ENCODE measurements around the gene STMN1.
A peak's percentile ranks its signal among the peaks of the same experiment; 100 is the strongest.

STMN1 gene

GRCh38 chr1:25875856-25876692 is 30.1 kb downstream of the STMN1 start:
- DNase-seq (ENCODE audit: low spot score in 2 of 2) = no peak
- H3K9me3 ChIP-seq = no peaks in the 10 kb centered on the region
- H3K4me3 ChIP-seq = peak overlapping the region; percentile 15; the same call in 1 of the 2 replicates
- peaks cover 15% of the 10 kb centered on the region for H3K4me1 ChIP-seq
- H3K27me3 ChIP-seq (ENCODE audit: low read depth) = no peaks in the 10 kb centered on the region
- in situ Hi-C loops (cut with MboI; ENCODE audit: low sequenced_read_pairs) = no loop called here
- no peaks in the 10 kb centered on the region for H3K36me3 ChIP-seq (replicated peaks)

- in situ Hi-C loops (cut with MboI; ENCODE audit: low sequenced_read_pairs) = no loop called here
- Histone ChIP-seq H3K9me3 (no peaks in the 10 kb centered on the region), H3K36me3 (replicated peaks) (no peaks in the 10 kb centered on the region), H3K4me1 (peaks cover 15% of the 10 kb centered on the region), H3K4me3 (peak within 1 kb of the TSS; percentile 36), H3K27me3 (ENCODE audit: low read depth) (no peaks in the 10 kb centered on the region)
- peak; percentile 55 to 82 for DNase-seq (ENCODE audit: low spot score in 2 of 2)
Observed at GRCh38 chr1:25875154-25875855, 30.9 kb downstream of the STMN1 start, which contains the start of gene PAQR7. Gene PAQR7 (minus strand): TSS chr1:25875708. CDS start chr1:25863839, 11,869 bp downstream.

DNA sequence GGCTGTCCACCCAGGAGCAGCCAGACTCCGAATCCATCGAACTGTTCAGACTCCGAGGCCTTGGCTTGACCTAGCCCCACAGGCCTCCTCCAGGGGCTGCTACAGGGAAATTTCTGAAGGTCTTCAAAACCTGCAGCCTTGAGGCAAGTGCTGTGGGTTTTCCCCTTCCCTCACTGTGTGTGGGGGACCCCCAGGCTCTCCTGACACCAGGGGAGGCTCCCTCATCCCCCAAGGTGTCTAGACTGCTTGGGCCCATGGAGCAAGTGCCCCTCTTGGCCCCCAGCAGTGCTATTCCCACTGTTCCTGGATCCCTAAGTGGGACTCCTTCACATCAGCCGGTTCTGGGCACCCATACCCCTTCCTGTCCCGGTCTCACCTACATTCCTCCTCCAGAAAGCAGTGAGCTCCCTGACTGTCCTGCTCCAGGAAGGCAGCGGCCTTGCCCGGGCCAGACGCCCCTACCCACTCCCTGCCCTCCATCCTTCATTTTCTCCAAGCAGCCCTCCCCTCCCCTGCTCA is 31.5 kb downstream of the STMN1 start:
- Histone ChIP-seq H3K4me3 (peak overlapping the region; percentile 36), H3K9me3 (no peaks in the 10 kb centered on the region), H3K4me1 (peaks cover 15% of the 10 kb centered on the region), H3K27me3 (ENCODE audit: low read depth) (no peaks in the 10 kb centered on the region), H3K36me3 (replicated peaks) (no peaks in the 10 kb centered on the region)
- in situ Hi-C loops (cut with MboI; ENCODE audit: low sequenced_read_pairs) = no loop called here
- no peak for DNase-seq (ENCODE audit: low spot score in 2 of 2)

- Histone ChIP-seq H3K9me3 (no peaks in the 10 kb centered on the region), H3K4me3 (no peak overlapping the region)
- in situ Hi-C loops (cut with MboI; ENCODE audit: low sequenced_read_pairs) = no loop called here
Observed at GRCh38 chr1:25874209-25874608, 32.0 kb downstream of the STMN1 start.

DNA sequence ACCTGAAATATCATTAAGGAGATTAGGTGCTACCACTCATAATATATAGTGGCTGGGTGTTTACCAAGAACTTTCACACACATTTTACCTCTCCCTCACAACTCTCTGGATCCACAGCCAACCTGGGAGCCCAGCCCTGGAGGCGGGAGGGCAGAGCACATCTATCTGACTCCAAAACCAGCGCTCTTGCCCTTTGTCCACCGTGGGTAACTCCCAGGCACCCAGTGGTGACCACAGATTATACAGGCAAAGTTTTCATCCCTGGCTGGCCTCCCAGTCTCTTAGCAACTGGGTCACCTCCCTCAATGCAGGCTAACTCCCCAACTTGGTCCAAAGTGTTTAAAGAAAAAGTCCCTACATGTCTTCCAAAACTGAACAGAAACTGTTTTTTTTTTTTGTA is 33.1 kb downstream of the STMN1 start:
- no peaks in the 10 kb centered on the region for H3K27me3 ChIP-seq (ENCODE audit: low read depth)
- no peaks in the 10 kb centered on the region for H3K9me3 ChIP-seq
- no peak for DNase-seq (ENCODE audit: low spot score in 2 of 2)
- no peaks in the 10 kb centered on the region for H3K36me3 ChIP-seq (replicated peaks)
- H3K4me1 ChIP-seq = peaks cover 15% of the 10 kb centered on the region
- no peak overlapping the region for H3K4me3 ChIP-seq
- in situ Hi-C loops (cut with MboI; ENCODE audit: low sequenced_read_pairs) = no loop called here

More at GRCh38 chr1:25874209-25874608, 32.0 kb downstream of the STMN1 start:
- Histone ChIP-seq H3K4me1 (peaks cover 15% of the 10 kb centered on the region), H3K27me3 (ENCODE audit: low read depth) (no peaks in the 10 kb centered on the region), H3K36me3 (replicated peaks) (no peaks in the 10 kb centered on the region)
- no peak for DNase-seq (ENCODE audit: low spot score in 2 of 2)

DNA sequence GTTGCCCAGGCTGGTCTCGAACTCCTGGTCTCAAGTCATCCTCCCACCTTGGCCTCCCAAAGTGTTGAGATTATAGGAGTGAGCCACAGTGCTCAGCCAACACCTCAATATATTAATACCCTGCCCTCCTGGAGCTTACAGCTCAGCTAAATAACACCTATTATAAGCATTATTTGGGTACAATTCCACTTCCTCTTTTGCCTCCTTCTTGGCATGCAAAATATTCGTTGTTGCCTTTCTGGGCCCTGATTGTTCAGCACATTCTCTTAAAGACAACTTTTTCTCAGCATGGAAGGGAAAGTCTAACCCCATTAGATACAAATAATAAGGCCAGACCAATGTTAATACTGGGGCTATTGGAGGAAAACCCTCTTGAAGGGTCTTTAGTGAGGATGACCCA is 33.5 kb downstream of the STMN1 start:
- H3K36me3 ChIP-seq (replicated peaks) = no peaks in the 10 kb centered on the region
- in situ Hi-C loops (cut with MboI; ENCODE audit: low sequenced_read_pairs) = no loop called here
- no peaks in the 10 kb centered on the region for H3K9me3 ChIP-seq
- DNase-seq (ENCODE audit: low spot score in 2 of 2) = no peak
- H3K4me1 ChIP-seq = peaks cover 15% of the 10 kb centered on the region
- no peaks in the 10 kb centered on the region for H3K27me3 ChIP-seq (ENCODE audit: low read depth)
- no peak overlapping the region for H3K4me3 ChIP-seq

GRCh38 chr1:25871704-25872494 is 34.3 kb downstream of the STMN1 start:
- Histone ChIP-seq H3K36me3 (replicated peaks) (no peaks in the 10 kb centered on the region), H3K9me3 (no peaks in the 10 kb centered on the region), H3K4me3 (no peak overlapping the region), H3K27me3 (ENCODE audit: low read depth) (no peaks in the 10 kb centered on the region), H3K4me1 (peaks cover 15% of the 10 kb centered on the region)
- no peak for DNase-seq (ENCODE audit: low spot score in 2 of 2)
- in situ Hi-C loops (cut with MboI; ENCODE audit: low sequenced_read_pairs) = no loop called here

GRCh38 chr1:25871086-25871703 is 35.0 kb downstream of the STMN1 start:
- Histone ChIP-seq H3K4me3 (no peak overlapping the region), H3K36me3 (replicated peaks) (no peaks in the 10 kb centered on the region), H3K4me1 (peaks cover 15% of the 10 kb centered on the region), H3K9me3 (no peaks in the 10 kb centered on the region), H3K27me3 (ENCODE audit: low read depth) (no peaks in the 10 kb centered on the region)
- in situ Hi-C loops (cut with MboI; ENCODE audit: low sequenced_read_pairs) = no loop called here
- peak in 1 of 2 experiments; percentile 43 for DNase-seq (ENCODE audit: low spot score in 2 of 2)

DNA sequence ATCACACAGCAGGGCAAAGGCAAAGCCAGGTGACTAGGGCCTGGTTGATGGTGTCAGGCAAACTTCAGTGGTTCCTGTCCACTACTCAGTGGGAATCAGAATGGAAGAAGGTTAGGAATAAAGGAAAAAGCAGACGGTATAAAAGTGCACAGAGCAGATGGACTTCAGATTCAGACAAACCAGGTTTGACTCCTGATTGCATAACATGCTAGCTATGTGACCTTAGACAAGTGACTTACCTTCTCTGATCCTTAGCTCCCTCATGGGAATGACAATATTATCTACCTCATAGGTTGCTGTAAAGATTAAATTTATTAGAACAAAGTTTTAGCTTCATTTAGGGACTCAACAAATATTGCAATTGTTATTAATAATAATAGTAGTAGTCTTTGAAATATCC is 35.6 kb downstream of the STMN1 start:
- Histone ChIP-seq H3K36me3 (replicated peaks) (no peaks in the 10 kb centered on the region), H3K27me3 (ENCODE audit: low read depth) (no peaks in the 10 kb centered on the region), H3K4me3 (no peak overlapping the region), H3K4me1 (peaks cover 13% of the 10 kb centered on the region), H3K9me3 (no peaks in the 10 kb centered on the region)
- in situ Hi-C loops (cut with MboI; ENCODE audit: low sequenced_read_pairs) = no loop called here
- DNase-seq (ENCODE audit: low spot score in 2 of 2) = no peak

DNA sequence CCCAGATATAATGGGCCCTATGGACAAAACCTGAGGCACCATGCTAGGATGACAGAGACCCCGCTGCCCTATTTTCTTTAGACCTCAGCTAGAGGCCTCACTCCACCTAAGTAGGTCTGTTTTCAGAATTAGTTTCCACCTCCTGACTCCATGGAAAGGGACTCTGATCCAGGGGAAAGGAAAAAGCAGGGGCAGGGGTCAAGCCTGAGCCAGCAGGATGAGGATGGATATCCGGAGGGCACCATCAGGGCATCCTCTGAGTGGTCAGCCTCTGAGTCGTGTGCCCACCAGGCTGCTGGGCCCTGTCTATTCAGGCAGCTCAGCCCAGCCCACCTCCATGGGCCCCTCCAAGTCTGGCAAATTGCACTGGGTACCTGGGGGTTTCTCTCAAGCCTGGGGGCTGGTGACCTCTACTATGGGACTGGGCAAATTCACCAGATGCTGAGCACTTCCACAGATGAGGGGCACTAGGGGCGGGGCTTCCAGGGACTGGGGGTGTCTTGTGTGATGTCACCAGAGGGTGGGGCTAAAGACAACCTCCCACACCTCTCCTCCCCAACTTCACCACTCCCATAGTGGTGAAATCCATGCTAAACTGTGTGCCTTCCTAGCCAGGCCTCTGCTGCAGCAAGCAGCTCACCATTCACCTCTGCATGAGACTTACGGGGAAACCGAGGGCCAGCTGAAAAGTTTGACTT is 36.2 kb downstream of the STMN1 start:
- no peak overlapping the region for H3K4me3 ChIP-seq
- H3K9me3 ChIP-seq = no peaks in the 10 kb centered on the region
- H3K27me3 ChIP-seq (ENCODE audit: low read depth) = no peaks in the 10 kb centered on the region
- peaks cover 11% of the 10 kb centered on the region for H3K4me1 ChIP-seq
- DNase-seq (ENCODE audit: low spot score in 2 of 2) = no peak
- no peaks in the 10 kb centered on the region for H3K36me3 ChIP-seq (replicated peaks)
- in situ Hi-C loops (cut with MboI; ENCODE audit: low sequenced_read_pairs) = no loop called here

DNA sequence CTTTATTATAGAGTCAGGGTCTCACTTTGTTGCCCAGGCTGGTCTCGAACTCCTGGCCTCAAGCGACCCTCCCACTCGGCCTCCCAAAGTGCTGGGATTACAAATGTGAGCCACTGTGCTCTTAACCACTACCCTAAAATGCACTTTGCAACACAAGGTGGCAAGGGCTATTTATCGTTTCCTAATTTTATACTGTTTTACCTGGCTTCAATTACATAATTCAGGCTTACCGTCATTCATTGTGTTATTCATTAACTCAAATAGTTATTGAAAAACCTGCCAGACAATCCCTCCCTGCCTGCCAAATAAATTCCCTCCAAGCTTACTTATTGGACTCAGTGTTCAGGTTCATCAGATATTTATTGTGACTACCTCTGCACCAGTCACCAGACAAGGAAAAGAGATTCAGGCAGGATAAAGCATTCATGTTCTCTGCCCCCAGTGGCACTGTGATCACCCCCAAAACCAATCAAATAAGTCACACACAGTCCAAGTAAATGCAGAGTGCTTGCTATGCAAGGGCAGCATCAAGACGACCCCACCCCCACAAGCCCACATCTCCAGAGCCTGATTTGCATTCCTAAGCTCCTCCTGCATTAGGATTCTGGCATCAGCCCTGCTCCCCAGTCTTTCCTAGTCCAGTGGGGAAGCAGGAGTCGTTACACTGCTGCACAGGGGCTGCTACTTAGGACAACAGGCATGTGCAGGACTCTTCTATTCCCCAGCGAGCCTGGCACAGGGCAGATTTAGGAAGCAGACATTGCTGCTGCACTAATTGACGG is 38.8 kb downstream of the STMN1 start:
- H3K4me1 ChIP-seq = peaks cover 4% of the 10 kb centered on the region; the same call in 1 of the 2 replicates
- no peak for DNase-seq (ENCODE audit: low spot score in 2 of 2)
- no peaks in the 10 kb centered on the region for H3K9me3 ChIP-seq
- H3K27me3 ChIP-seq (ENCODE audit: low read depth) = no peaks in the 10 kb centered on the region
- in situ Hi-C loops (cut with MboI; ENCODE audit: low sequenced_read_pairs) = no loop called here
- no peak overlapping the region for H3K4me3 ChIP-seq
- no peaks in the 10 kb centered on the region for H3K36me3 ChIP-seq (replicated peaks)

GRCh38 chr1:25866288-25866687 is 39.9 kb downstream of the STMN1 start:
- no peak for DNase-seq (ENCODE audit: low spot score in 2 of 2)
- Histone ChIP-seq H3K36me3 (replicated peaks) (no peaks in the 10 kb centered on the region), H3K4me3 (no peak overlapping the region), H3K9me3 (no peaks in the 10 kb centered on the region), H3K4me1 (peaks cover 2% of the 10 kb centered on the region; the same call in 1 of the 2 replicates), H3K27me3 (ENCODE audit: low read depth) (no peaks in the 10 kb centered on the region)
- in situ Hi-C loops (cut with MboI; ENCODE audit: low sequenced_read_pairs) = no loop called here

Measured in HAP-1 (cell line).